Activated CD8-positive, alpha-beta memory T cell treated with anti-CD3 and anti-CD28 coated beads for 36 hours (primary cell): Measurements from ENCODE around the gene CD164. TPM values are rescaled to one million over a fixed set of nuclear protein-coding genes. Genes with fewer than 3 reads are reported as not detected.
"Not testable (repeated sequence)": the region's sequence is repeated elsewhere in the genome, so short reads cannot be mapped to it uniquely, and the experiment has no call there.

Experiments
- CTCF ChIA-PET: fragments of 350-600 bp; sonication (Branson Sonifier 250); formaldehyde crosslinking; loops from one replicate; lab custom pipeline; 2021; ENCODE audit warnings: antibody characterized with exemption; lab: Charles Lee
- POLR2A ChIA-PET: fragments of 350-600 bp; sonication (Branson Sonifier 250); formaldehyde crosslinking; loops from one replicate; lab custom pipeline; 2021; ENCODE audit warnings: antibody characterized with exemption; lab: Charles Lee
- total RNA-seq, 2 experiments: library from RNA; stranded (reverse); gene quantifications; one replicate each; pipeline ENCODE4 v1.2.3, GENCODE V29; 2021

CD164 gene
- total RNA-seq, 2 experiments from 2014 or later: 197 to 202 TPM

GRCh38 chr6:109358204-109358603, 24.1 kb downstream of the CD164 start:
- CTCF ChIA-PET: no interaction called here
- POLR2A ChIA-PET: no interaction called here

DNA sequence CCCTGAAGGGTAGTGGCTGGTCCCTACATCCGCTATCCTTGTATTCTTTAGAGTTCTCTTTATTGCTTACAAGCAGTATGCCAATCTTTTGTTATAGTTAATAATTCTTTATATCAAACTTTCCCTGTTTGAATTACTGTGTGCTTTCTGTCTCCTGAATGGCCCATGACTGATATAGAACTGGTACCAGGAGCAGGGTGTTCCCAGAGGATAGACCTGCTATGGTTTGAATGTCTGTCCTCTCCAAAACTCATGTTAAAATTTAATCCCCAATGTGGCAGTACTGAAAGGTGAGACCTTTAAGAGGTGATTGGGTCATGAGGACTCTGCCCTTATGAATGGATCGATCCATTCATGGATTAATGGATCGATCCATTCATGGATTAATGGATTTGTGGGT, 26.0 kb downstream of the CD164 start:
- POLR2A ChIA-PET: no interaction called here

DNA sequence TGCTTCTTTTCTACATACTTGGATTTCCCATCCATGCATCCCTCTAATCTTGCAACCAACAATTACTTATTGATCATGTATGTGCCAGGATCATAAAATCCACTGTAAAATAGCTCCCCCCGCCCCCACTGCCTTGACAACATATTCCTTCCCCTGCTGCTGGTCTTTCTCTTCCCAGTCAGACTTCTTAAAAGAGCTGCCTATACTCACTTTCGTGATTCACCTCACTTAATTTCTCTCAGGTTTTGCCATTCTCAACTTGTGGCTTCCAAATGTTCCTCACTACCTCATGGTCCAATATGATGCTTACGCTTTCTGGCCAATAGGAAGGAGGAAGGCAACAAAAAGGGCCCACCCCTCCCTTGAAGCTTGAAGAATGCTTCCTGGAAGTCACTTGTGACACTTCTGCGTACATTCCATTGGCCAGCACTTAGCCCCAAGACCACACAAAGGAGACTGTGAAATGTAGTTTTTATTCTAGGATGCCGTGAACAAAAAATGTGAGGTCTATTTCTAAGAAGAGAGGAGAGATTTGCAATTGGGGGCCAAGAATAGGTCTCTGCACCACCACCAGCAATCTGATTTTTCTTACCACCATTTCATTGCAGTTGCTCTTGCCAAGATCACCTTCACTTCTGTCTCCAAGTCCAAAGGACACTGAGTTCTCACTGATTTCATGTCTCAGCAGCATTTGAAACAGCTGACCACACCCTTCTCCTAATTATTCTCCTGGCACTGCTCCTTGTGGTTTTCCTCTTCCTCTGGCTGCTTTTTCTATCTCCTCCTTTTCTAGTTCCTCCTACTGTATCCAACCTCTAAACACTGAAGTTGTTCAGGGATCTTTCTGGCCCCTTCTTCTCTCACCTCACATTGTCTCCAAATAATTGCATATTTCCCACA, 30.8 kb downstream of the CD164 start:
- CTCF ChIA-PET: no interaction called here
- POLR2A ChIA-PET: no interaction called here

More for the DNA sequence above, 26.0 kb downstream of the CD164 start:
- CTCF ChIA-PET: no interaction called here

DNA sequence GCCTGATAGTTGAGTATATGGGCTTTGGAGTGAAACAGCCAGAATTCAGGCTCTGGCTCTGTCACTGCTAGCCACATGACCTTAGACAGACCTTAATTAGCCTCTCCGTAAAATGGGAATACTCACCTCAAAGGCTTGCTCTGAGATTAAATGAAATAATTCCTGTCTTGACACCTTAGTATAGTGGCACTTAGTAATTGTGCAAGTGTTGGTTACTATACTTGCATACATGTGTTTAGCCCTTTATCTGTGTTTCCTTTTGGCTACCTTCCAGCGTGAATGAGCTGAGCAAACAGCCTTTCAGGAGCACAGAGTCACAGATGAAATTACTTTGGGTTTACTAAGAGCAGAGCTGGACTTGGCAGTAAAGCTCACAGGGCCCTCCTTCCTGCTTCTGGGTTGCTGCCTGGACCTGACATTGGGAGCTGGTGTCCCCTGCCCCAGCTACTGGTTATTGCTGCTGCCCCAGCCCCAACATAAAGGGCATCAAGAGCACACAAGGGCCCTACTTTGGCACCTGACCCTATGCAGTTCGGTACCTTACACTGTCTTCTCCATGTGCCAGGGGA, 32.8 kb downstream of the CD164 start:
- ChIA-PET POLR2A (interaction anchor here (1.2 kb wide), 1 partner anchor 32 kb away, joined by 14 read pairs; no protein-coding TSS in a partner anchor), CTCF (interaction anchor here (0.5 kb wide), 1 partner anchor 34 kb away, joined by 3 read pairs; no protein-coding TSS in a partner anchor)

DNA sequence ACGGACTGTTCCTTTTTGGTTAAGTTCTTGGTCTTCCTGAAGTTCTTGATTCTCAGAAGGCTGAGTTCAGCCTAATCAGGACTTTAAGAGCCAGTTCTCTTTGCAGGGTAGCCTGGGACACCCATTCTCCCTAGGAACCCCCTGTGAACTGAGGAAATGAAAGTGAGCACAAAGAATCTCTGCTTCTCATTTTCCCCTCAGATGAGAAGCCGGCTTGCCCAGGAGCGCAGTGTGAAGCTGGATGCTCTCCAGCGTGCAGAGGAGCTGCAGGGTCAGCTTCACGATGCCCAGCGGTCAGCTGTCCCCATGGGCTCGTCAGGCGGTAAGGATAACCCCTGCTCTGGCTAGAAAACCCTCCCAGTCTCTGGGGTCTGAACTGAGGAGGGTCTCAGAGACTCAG, 34.0 kb downstream of the CD164 start:
- CTCF ChIA-PET: interaction anchor here (0.7 kb wide), 1 partner anchor 10 kb away, joined by 3 read pairs; no protein-coding TSS in a partner anchor
- POLR2A ChIA-PET: no interaction called here

DNA sequence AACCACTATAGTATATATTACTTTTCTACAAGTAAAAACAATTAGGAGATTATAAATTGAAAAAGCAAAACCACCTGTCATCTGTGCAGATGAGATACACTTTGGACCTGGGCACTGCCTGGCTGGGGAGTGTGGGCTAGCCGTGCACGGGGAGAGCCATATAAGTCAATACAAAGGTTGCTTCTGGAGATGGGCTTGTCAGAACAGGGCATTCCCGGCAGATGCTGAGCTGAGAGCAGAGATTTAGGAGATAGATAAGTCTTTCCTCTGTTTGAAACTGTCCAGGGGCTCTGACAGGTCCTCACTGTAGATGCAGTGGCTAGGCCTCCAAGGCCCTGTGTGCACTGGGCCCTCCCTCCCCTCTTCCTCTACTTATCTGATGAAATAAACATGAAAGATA, 34.5 kb downstream of the CD164 start:
- POLR2A ChIA-PET: no interaction called here

GRCh38 chr6:109345986-109346385, 36.3 kb downstream of the CD164 start:
- ChIA-PET POLR2A (no interaction called here), CTCF (no interaction called here)

More for the DNA sequence above, 34.5 kb downstream of the CD164 start:
- CTCF ChIA-PET: no interaction called here

GRCh38 chr6:109344226-109344625, 38.0 kb downstream of the CD164 start:
- ChIA-PET CTCF (no interaction called here), POLR2A (no interaction called here)

DNA sequence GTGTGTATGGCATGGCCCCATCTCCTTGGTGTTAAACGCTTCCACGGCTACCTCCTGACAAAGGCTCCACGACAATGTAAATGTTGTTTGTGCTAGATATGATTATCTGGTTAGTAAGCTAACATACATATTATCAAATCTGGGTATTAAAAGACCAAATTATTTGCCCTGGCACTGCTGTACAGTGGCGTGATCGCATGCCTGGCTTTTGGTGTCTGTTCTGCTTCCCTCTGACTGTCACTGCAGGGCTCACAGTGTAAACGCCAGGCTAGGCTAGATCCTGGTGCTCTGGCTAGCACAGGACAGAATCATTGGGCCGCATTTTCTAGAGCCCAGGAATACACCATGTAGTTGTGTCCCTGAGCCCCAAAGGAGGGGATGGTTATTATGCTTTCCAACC, 38.7 kb downstream of the CD164 start:
- ChIA-PET CTCF (no interaction called here), POLR2A (no interaction called here)

DNA sequence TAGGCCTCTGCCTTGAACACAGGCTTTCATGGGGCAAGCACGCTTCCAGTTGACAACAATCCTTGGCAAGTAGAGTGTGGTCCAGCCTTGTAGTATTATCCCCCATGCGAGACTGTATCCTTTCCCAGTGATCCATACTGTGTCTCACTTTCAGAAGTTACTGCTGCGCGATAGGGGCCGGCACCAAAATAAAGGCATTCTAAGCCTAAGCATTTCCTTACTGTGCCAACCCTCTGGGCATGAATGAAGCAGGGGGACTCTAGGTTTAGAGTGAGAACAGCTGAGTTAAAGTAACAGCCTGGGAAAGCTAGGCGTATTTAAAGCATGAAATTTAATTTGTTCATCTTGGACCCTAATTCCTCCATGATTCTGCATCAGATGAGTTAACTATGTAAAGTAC, 39.4 kb downstream of the CD164 start:
- ChIA-PET CTCF (no interaction called here), POLR2A (no interaction called here)

GRCh38 chr6:109342506-109342905, 39.8 kb downstream of the CD164 start:
- CTCF ChIA-PET: no interaction called here
- POLR2A ChIA-PET: no interaction called here

GRCh38 chr6:109340811-109341210, 41.5 kb downstream of the CD164 start:
- ChIA-PET POLR2A (no interaction called here), CTCF (no interaction called here)

DNA sequence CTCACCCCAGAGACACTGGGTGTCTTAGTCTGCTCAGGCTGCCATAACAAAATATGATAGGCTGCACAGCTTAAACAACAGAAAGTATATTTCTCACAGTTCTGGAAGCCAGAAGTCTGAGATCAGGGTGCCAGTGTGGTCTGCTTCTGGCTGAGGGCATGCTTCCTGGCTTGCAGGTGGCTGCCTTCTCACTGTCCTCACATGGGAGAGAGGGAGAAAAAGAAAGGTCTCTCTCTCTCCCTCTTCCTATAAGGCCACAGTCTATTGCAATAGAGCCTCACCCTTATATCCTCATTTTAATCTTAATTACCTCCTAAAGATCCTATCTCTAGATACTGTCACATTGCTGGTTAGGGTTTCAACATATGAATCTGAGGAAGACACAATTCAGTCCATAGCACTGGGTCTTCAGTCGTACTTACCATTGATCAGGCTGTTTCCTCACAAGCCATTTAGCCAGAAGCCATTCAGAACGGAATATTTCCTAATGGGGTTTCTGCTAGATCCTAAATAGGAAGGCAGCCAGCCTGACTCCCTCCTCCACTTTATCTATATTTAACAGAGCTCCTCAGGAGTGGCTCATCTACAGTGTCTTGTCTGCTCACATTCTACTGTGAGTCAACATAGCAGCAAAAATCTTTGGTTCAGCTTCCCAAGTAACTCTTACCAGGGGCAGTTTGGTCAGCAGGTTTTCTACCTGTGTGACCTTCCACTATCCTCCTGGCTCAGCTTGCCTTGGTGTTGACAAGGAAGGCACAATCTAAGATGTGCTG, 42.2 kb downstream of the CD164 start:
- POLR2A ChIA-PET: no interaction called here
- CTCF ChIA-PET: no interaction called here

DNA sequence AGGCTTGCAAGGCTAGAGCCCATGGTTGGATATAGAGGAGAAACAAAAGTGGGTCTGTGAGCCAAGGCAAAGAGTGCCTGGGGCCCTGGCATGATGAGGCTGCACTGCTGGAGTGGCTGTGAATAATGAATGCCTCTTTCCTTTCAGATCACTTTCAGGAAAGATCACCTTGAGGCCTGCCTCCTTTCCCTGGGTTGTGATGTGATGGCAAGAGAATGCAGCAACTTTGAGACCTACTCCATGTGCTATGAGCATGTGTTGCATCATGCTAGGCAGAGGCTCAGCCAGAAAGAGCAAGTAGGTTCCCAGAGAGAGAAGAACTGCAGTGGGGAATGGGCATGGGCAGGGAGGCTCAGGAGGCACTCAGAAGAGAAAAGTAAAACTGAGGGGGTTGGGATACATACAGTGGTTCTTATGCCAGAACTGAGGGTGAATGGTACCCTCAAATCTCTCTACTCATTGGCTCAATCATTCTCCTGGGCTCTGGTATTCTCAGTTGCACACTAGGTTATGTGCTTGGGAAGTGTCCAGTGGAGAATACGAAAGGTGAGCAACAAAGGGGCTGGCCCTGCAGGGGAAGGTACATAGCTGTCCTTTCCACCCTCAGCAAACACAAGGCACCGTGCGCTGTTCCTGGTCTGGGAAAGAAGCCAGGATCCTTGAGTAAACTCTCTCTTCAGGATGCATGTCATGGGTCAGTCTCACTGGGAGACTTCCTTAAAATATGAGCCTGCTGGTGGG, 45.9 kb downstream of the CD164 start:
- ChIA-PET CTCF (no interaction called here), POLR2A (no interaction called here)

DNA sequence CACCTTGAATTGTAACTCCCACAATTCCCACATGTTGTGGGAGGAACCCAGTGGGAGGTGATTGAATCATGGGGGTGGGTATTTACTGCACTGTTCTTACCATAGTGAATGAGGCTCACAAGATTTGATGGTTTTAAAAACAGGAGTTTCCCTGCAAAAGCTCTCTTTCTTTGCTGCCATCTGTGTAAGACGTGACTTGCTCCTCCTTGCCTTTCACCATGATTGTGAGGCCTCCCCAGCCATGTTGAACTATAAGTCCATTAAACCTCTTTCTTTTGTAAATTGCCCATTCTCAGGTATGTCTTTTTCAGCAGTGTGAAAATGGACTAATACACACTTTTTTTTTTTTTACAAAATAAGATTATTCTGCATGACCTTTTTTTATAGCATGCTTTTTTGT, 48.4 kb downstream of the CD164 start:
- CTCF ChIA-PET: not testable (repeated sequence)

DNA sequence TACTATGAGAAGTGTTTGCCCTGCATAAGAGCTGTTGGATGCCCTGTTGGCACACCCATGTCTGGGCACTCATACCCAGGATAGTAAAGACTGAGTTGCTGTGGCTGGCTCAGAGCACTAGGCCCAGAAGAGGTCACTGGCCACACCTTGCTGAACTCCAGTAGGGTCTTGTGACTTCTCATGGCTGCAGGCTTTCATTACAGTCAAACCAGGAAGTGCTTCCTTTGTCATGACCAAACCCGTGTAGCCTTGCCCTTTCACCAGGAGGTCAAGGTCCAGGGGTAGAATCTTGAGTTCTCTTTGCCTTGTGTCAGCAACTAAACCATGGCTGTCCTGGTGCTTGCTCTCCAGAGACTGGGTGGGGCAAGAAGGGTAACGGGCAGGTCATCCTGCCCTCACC, 49.5 kb downstream of the CD164 start:
- CTCF ChIA-PET: no interaction called here
- POLR2A ChIA-PET: no interaction called here

More for the DNA sequence above, 48.4 kb downstream of the CD164 start:
- POLR2A ChIA-PET: not testable (repeated sequence)

DNA sequence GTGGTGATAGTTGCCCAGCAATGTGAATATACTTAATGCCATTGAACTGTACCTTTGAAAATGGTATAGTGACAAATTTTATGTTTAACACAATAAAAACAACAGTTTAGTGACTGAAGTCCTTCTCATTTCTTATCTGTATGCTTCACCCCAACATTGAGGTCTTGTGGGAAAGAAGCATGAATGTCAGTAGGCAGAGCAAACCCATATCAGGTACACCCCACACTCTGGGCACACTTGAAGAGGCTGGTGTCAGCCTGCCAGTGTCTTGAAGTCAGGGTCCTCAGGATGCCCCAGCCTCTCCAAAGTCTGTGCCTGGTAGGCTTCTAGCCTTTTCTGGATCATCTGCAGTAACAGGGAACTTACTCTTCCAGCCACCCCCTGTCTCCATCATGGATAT, 51.2 kb downstream of the CD164 start:
- CTCF ChIA-PET: no interaction called here
- POLR2A ChIA-PET: no interaction called here

DNA sequence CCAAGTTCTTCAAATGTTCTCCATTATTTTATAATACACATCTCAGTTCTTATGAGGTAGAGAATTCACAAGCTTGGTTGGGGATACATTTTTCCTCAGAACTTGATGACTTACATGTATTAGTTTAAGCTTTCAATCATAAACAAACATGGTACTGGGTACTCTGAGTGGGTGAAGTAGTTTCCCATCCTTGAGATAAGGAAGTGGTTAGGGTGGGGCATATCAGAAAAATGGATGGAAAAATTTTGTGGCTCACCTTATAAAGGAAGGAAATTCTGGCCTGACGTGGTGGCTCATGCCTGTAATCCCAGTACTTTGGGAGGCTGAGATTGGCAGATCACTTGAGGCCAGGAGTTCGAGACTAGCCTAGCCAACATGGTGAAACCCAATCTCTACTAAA, 52.0 kb downstream of the CD164 start:
- POLR2A ChIA-PET: interaction anchor here (0.8 kb wide), 1 partner anchor 158 kb away, joined by 7 read pairs; no protein-coding TSS in a partner anchor
- CTCF ChIA-PET: no interaction called here

DNA sequence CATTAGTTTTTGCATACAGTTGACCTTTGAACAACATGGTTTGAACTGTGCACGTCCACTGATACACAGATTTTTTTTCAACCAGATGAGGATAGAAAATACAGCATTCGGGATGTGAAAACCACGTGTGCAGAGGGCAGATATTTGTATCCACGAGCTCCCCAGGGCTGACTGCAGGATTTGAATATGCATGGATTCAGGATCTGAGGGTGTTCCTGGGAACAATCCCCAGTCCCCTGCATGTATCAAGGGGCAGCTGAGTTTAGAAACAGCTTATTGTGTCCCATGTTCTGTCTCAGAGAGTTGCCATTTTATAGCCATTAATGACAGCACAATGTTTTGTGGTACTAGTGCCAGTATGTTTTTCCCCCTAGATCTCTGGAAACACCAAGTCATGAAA, 53.6 kb downstream of the CD164 start:
- POLR2A ChIA-PET: no interaction called here

More for the DNA sequence above, 53.6 kb downstream of the CD164 start:
- CTCF ChIA-PET: interaction anchor here (1.2 kb wide), 1 partner anchor 24 kb away, joined by 3 read pairs; no protein-coding TSS in a partner anchor
